Stomach (tissue), 9 donors: ENCODE results near the gene DHX8. TPM values are rescaled to one million over a fixed set of nuclear protein-coding genes. Genes with fewer than 3 reads are reported as not detected.

Experiments used
- DNase-seq, 2 donors: peaks; one replicate each; pipeline versions ENCODE4 v3.0.0 to v3.0.0-alpha.2; 2013 to 2019
- H3K27ac ChIP-seq, 5 donors: fragments of 200-600 bp in 4 of 5; sonication (generic) in 4 of 5; one replicate each; pipeline ENCODE4 v1.5.1; 2013 to 2019; ENCODE audit warnings: mild to moderate bottlenecking in 1 of 5, moderate library complexity in 1 of 5
- H3K27me3 ChIP-seq, 3 donors: fragments of 200-600 bp; sonication (generic); one replicate each; pipeline ENCODE4 v1.5.1; 2017 to 2019; ENCODE audit warnings: mixed run types in 1 of 3
- H3K36me3 ChIP-seq, 4 donors: fragments of 200-600 bp; sonication (generic); 1 replicate in 3 of 4; 2 replicates in 1 of 4; pipeline ENCODE4 v1.5.1; 2016 to 2019
- H3K4me1 ChIP-seq, 4 donors: fragments of 200-600 bp; sonication (generic); one replicate each; pipeline ENCODE4 v1.5.1; 2016 to 2019
- H3K4me3 ChIP-seq, 4 donors: fragments of 200-600 bp; sonication (generic) in 3 of 4; one replicate each; pipeline ENCODE4 v1.5.1; 2016 to 2019; ENCODE audit warnings: mild to moderate bottlenecking in 1 of 4
- H3K9me3 ChIP-seq, 4 donors: fragments of 200-600 bp; sonication (generic); one replicate each; pipeline ENCODE4 v1.5.1; 2016 to 2019
- EP300 ChIP-seq: sonication (generic); formaldehyde crosslinking; IDR thresholded peaks from one replicate; pipeline ENCODE4 v1.6.1; 2017; ENCODE audit warnings: antibody characterized with exemption
- POLR2A ChIP-seq, 4 donors: fragments of 450-650 bp; IDR thresholded peaks; one replicate each; pipeline ENCODE4 v1.6.1; 2016; ENCODE audit warnings: antibody characterized with exemption in 4 of 4, control low read depth in 2 of 4, mild to moderate bottlenecking in 1 of 4, moderate library complexity in 1 of 4
- POLR2AphosphoS5 ChIP-seq, 3 donors: sonication (generic); formaldehyde crosslinking; IDR thresholded peaks; one replicate each; pipeline ENCODE4 v1.6.1; 2016; ENCODE audit warnings: antibody characterized with exemption in 3 of 3
- WGBS, 5 donors: extraction: QIAGEN DNeasy Blood & Tissue Kit in 3 of 5; methylation state at CpG; one replicate each; pipeline versions ENCODE4 v1.1.5 to v1.1.7; 2013 to 2018; 5-methylcytosine and 5-hydroxymethylcytosine counted together
- intact Hi-C: fragments of 100-400 bp; cut with DNase I; formaldehyde crosslinking; loops from one replicate; pipeline ENCODE4 v1.15.1; 2023; ENCODE audit warnings: low total_unique reads
- polyA plus RNA-seq, 3 donors: library from polyadenylated mRNA; stranded (reverse); fragments of 200-250 nt; gene quantifications; one replicate each; pipeline ENCODE4 v1.2.3, GENCODE V29; 2013
- total RNA-seq, 5 donors: library from RNA; depleted of rRNA; stranded (reverse); fragments of >200 nt; gene quantifications; one replicate each; pipeline versions ENCODE4 v1.1.0 to v1.2.3, GENCODE V29; 2014 to 2016
- TF ChIP-seq, protein P1 (sequence below), 7 experiments: fragments of 450-650 bp in 4 of 7; fragments of 200-600 bp in 3 of 7; sonication (generic) in 3 of 7; IDR thresholded peaks; one replicate each; pipeline ENCODE4 v1.5.1; 2016 to 2019; ENCODE audit warnings: antibody characterized with exemption in 7 of 7, control low read depth in 2 of 7, mild to moderate bottlenecking in 1 of 7
- donor health status: healthy with polysubstance abuse.
- donor health status: Bipolar disorder and iron deficiency.
- donor health status: healthy.

Gene DHX8
- total and polyA plus RNA-seq, 8 donors: 9.2 to 137 (median 25.0) TPM

DNA sequence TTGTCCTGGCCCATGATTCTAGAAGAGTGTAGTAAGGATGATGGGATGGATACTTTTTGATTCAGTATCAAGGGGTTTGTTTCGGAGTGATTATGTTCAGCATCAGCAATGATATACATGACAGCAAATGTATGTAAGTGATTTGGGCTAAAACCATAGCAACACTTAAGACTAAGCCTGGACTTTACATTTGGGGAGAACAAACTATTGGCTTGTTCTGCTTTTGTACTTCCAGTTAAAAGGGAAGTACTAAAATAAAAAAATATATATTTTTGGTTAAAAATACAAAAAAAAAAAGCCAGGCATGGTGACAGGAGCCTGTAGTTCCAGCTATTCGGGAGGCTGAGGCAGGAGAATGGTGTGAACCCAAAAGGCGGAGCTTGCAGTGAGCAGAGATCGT lies 20.5 kb upstream of the DHX8 start:
- Histone ChIP-seq H3K27ac (no peak overlapping the region), H3K27me3 (no peaks in the 10 kb centered on the region), H3K9me3 (no peaks in the 10 kb centered on the region), H3K4me1 (peaks cover 0 to 9% (median 7%) of the 10 kb centered on the region in 4 donors), H3K4me3 (no peak overlapping the region), H3K36me3 (no peaks in the 10 kb centered on the region)
- no peak for DNase-seq
- 74 to 91% (median 87%) methylated on average over 4 of the region's 4 CpGs for WGBS, 5 donors
- intact Hi-C loops: no loop called here
- TF ChIP-seq, protein P1, sequence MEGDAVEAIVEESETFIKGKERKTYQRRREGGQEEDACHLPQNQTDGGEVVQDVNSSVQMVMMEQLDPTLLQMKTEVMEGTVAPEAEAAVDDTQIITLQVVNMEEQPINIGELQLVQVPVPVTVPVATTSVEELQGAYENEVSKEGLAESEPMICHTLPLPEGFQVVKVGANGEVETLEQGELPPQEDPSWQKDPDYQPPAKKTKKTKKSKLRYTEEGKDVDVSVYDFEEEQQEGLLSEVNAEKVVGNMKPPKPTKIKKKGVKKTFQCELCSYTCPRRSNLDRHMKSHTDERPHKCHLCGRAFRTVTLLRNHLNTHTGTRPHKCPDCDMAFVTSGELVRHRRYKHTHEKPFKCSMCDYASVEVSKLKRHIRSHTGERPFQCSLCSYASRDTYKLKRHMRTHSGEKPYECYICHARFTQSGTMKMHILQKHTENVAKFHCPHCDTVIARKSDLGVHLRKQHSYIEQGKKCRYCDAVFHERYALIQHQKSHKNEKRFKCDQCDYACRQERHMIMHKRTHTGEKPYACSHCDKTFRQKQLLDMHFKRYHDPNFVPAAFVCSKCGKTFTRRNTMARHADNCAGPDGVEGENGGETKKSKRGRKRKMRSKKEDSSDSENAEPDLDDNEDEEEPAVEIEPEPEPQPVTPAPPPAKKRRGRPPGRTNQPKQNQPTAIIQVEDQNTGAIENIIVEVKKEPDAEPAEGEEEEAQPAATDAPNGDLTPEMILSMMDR (IDR thresholded peaks at IDR 0.05): no peak
- TF ChIP-seq EP300 (no peak), POLR2A (IDR thresholded peaks at IDR 0.05) (no peak), POLR2AphosphoS5 (IDR thresholded peaks at IDR 0.05) (no peak)

GRCh38 chr17:43464046-43464445 lies 19.7 kb upstream of the DHX8 start:
- Histone ChIP-seq H3K36me3 (no peaks in the 10 kb centered on the region), H3K27me3 (no peaks in the 10 kb centered on the region), H3K4me3 (no peak overlapping the region), H3K9me3 (no peaks in the 10 kb centered on the region), H3K4me1 (peaks cover 0 to 14% (median 8%) of the 10 kb centered on the region in 4 donors), H3K27ac (no peak overlapping the region)
- intact Hi-C loops: no loop called here
- DNase-seq: no peak
- TF ChIP-seq POLR2A (IDR thresholded peaks at IDR 0.05) (no peak), POLR2AphosphoS5 (IDR thresholded peaks at IDR 0.05) (no peak), EP300 (no peak)
- TF ChIP-seq, protein P1 (IDR thresholded peaks at IDR 0.05): no peak
- WGBS, 5 donors: 77 to 100% (median 80%) methylated on average over 1 of the region's 1 CpG

GRCh38 chr17:43465049-43465448 lies 18.7 kb upstream of the DHX8 start:
- no peaks in the 10 kb centered on the region for H3K9me3 ChIP-seq
- H3K27me3 ChIP-seq: no peaks in the 10 kb centered on the region
- no peak overlapping the region for H3K27ac ChIP-seq
- H3K4me3 ChIP-seq: no peak overlapping the region
- intact Hi-C loops: no loop called here
- TF ChIP-seq EP300 (no peak), POLR2A (IDR thresholded peaks at IDR 0.05) (no peak)
- TF ChIP-seq, protein P1 (IDR thresholded peaks at IDR 0.05): no peak
- H3K36me3 ChIP-seq: no peaks in the 10 kb centered on the region
- peaks cover 0 to 17% (median 8%) of the 10 kb centered on the region in 4 donors for H3K4me1 ChIP-seq
- DNase-seq: no peak
- WGBS, 5 donors: 59 to 79% (median 67%) methylated on average over 9 of the region's 9 CpGs

DNA sequence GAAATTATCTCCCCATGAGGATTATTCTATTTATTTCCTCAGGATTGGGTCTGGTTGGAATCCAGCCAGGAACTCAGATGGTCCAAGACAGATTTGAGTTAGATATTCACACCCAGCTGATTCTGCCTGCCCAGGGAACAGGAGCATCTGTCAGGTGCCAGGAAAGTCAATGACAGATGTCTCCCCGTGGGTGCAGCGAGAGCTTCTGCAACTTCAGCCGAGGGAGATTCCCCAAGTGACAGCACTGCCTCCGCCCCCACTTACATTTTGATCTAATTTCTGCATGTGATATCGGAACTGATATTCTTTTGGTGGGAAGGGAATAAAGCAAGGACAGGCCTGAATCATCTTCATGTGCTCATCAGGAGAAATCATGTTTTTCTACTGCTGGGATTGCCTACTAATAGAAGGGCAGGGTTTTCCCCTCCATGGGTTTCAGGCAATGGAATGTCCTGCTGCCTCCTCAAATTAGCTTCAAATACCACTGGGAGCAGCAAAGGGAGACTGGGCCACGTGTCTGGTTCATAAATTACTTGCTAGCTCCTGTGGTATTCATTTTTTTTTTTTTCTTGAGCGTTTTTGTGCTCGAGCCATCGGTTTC lies 15.7 kb upstream of the DHX8 start:
- no peaks in the 10 kb centered on the region for H3K27me3 ChIP-seq
- peaks cover 0 to 17% (median 8%) of the 10 kb centered on the region in 4 donors for H3K4me1 ChIP-seq
- intact Hi-C loops: no loop called here
- H3K9me3 ChIP-seq: no peaks in the 10 kb centered on the region
- no peak overlapping the region for H3K4me3 ChIP-seq
- TF ChIP-seq, protein P1 (IDR thresholded peaks at IDR 0.05): no peak
- TF ChIP-seq POLR2AphosphoS5 (IDR thresholded peaks at IDR 0.05): no peak
- TF ChIP-seq EP300: no peak
- TF ChIP-seq POLR2A (IDR thresholded peaks at IDR 0.05): no peak
- DNase-seq: peak in 1 of 2 donors; percentile 38
- peak overlapping the region in 2 of 5 donors; percentile 6 to 14 for H3K27ac ChIP-seq
- WGBS, 5 donors: 63 to 76% (median 71%) methylated on average over 9 of the region's 9 CpGs
- H3K36me3 ChIP-seq: no peaks in the 10 kb centered on the region
